GM19239 (cell line): ENCODE results near the gene CCDC33.

Experiments used
- DNase-seq: peaks from one replicate; pipeline ENCODE4 v3.0.0; 2011; ENCODE audit warnings: low spot score; ENCODE audit not compliant: insufficient read length
- FAIRE-seq: peaks from 2 replicates; lab custom pipeline; 2011; peaks lifted over from hg19 to GRCh38; lab: Jason Lieb, UNC

Gene CCDC33

GRCh38 chr15:74374648-74375302 is 138.6 kb downstream of the CCDC33 start:
- no peak for FAIRE-seq
- no peak for DNase-seq

- peak; percentile 97 for FAIRE-seq
- peak; percentile 62 for DNase-seq
Measured at GRCh38 chr15:74375303-74375693, 139.2 kb downstream of the CCDC33 start.

GRCh38 chr15:74376226-74376625 is 140.1 kb downstream of the CCDC33 start:
- FAIRE-seq (no peak), DNase-seq (no peak)

GRCh38 chr15:74376825-74377581 is 140.9 kb downstream of the CCDC33 start:
- DNase-seq = no peak
- FAIRE-seq = peak; percentile 21

- FAIRE-seq (no peak), DNase-seq (no peak)
Measured at GRCh38 chr15:74377831-74378766, 142.0 kb downstream of the CCDC33 start.

GRCh38 chr15:74378848-74379247 is 142.7 kb downstream of the CCDC33 start:
- FAIRE-seq (no peak), DNase-seq (no peak)

GRCh38 chr15:74380361-74381189 is 144.4 kb downstream of the CCDC33 start:
- DNase-seq = no peak
- no peak for FAIRE-seq

GRCh38 chr15:74381190-74381453 is 145.0 kb downstream of the CCDC33 start:
- DNase-seq = no peak
- FAIRE-seq = no peak

- FAIRE-seq = no peak
- DNase-seq = no peak
Measured at GRCh38 chr15:74381481-74381880, 145.4 kb downstream of the CCDC33 start.

- FAIRE-seq (peak; percentile 84), DNase-seq (peak; percentile 71)
Measured at GRCh38 chr15:74382004-74382816, 146.1 kb downstream of the CCDC33 start.

- FAIRE-seq (no peak), DNase-seq (no peak)
Measured at GRCh38 chr15:74383286-74383685, 147.2 kb downstream of the CCDC33 start.

- DNase-seq (peak; percentile 69), FAIRE-seq (peak; percentile 98)
Measured at GRCh38 chr15:74383695-74384565, 147.8 kb downstream of the CCDC33 start.

GRCh38 chr15:74384566-74384880 is 148.4 kb downstream of the CCDC33 start:
- FAIRE-seq (no peak), DNase-seq (no peak)

- FAIRE-seq = peak; percentile 97
- DNase-seq = peak; percentile 78
Measured at GRCh38 chr15:74384881-74385643, 148.9 kb downstream of the CCDC33 start.

- no peak for FAIRE-seq
- no peak for DNase-seq
Measured at GRCh38 chr15:74385733-74386132, 149.6 kb downstream of the CCDC33 start.
